Aorta (tissue), 5 donors: Measurements from ENCODE around the gene HRNR. TPM values are rescaled to one million over a fixed set of nuclear protein-coding genes. Genes with fewer than 3 reads are reported as not detected.

ENCODE experiments used
- ATAC-seq: fragments of 200-7000 bp; cut with Tn5 transposase; one replicate; pipeline ENCODE4 v1.9.1; 2022; ENCODE audit warnings: moderate library complexity; ENCODE audit not compliant: low FRiP score
- DNase-seq, 2 donors: peaks; one replicate each; pipeline ENCODE4 v3.0.0-alpha.2; 2020
- H3K27ac ChIP-seq, 2 donors: one replicate each; pipeline ENCODE4 v1.5.1; 2013; ENCODE audit warnings: low read length in 2 of 2, mild to moderate bottlenecking in 2 of 2, moderate library complexity in 2 of 2, control low read depth in 1 of 2, inconsistent platforms in 1 of 2, low read depth in 1 of 2
- H3K27me3 ChIP-seq, 2 donors: one replicate each; pipeline ENCODE4 v1.6.1; 2013; ENCODE audit warnings: control low read depth in 1 of 2, low read length in 1 of 2, mild to moderate bottlenecking in 1 of 2, moderate library complexity in 1 of 2; ENCODE audit not compliant: insufficient read depth in 2 of 2, control insufficient read depth in 1 of 2
- H3K36me3 ChIP-seq, 2 donors: one replicate each; pipeline ENCODE4 v1.6.1; 2013; ENCODE audit warnings: control low read depth in 1 of 2, low read length in 1 of 2, mild to moderate bottlenecking in 1 of 2; ENCODE audit not compliant: insufficient read depth in 2 of 2, control insufficient read depth in 1 of 2
- H3K4me1 ChIP-seq, 2 donors: one replicate each; pipeline ENCODE4 v1.6.1; 2013; ENCODE audit warnings: low read length in 2 of 2, control low read depth in 1 of 2, mild to moderate bottlenecking in 1 of 2, moderate library complexity in 1 of 2; ENCODE audit not compliant: insufficient read depth in 2 of 2, control insufficient read depth in 1 of 2
- H3K4me3 ChIP-seq, 2 donors: one replicate each; pipeline ENCODE4 v1.5.1; 2013; ENCODE audit warnings: low read length in 2 of 2, control low read depth in 1 of 2, mild to moderate bottlenecking in 1 of 2
- H3K9me3 ChIP-seq: one replicate; pipeline ENCODE4 v1.6.1; 2013; ENCODE audit warnings: mild to moderate bottlenecking, low read length; ENCODE audit not compliant: control insufficient read depth
- WGBS, 2 donors: extraction: QIAGEN DNeasy Blood & Tissue Kit; methylation state at CpG; one replicate each; pipeline ENCODE4 v1.1.7; 2013; 5-methylcytosine and 5-hydroxymethylcytosine counted together
- intact Hi-C, 2 donors: fragments of 100-400 bp; cut with DNase I; formaldehyde crosslinking; loops; one replicate each; pipeline versions ENCODE4 v1.14.2 to v1.15.0; 2022
- polyA plus RNA-seq, 2 donors: library from polyadenylated mRNA; stranded (reverse); fragments of 200-250 nt; gene quantifications; one replicate each; pipeline ENCODE4 v1.2.3, GENCODE V29; 2013
- total RNA-seq, 2 donors: library from RNA; stranded (reverse); fragmentation: NEBNext Ultra II Directional; extraction: Animal tissue kit (Norgen Biotek cat#: 25700); gene quantifications; one replicate each; pipeline ENCODE4 v1.2.1, GENCODE V29; 2021
- donor health status: healthy with polysubstance abuse.
- donor health status: Bipolar disorder and iron deficiency.
- donor health status: DM: no; HTN: no; CAD: no.
- donor health status: DM: no; HTN: no; CAD: no.
- donor health status: DM: yes; HTN: yes; CAD: no.

HRNR gene
- total and polyA plus RNA-seq, 4 donors, result not detected

- intact Hi-C loops, result loop anchor here in 1 of 2 donors (2.0 kb wide), 1 partner anchor 132 kb away; no protein-coding TSS in a partner anchor
- H3K4me1 ChIP-seq, result no peaks in the 10 kb centered on the region
- H3K4me3 ChIP-seq, result no peak overlapping the region
- no peaks in the 10 kb centered on the region for H3K36me3 ChIP-seq
- H3K27ac ChIP-seq, result no peak overlapping the region
- DNase-seq (peak in 1 of 2 donors; percentile 63), ATAC-seq (peak; percentile 73)
- 19 to 25% methylated on average over 2 of the region's 2 CpGs for WGBS, 2 donors
- no peaks in the 10 kb centered on the region for H3K9me3 ChIP-seq
- H3K27me3 ChIP-seq, result no peaks in the 10 kb centered on the region
Measured at GRCh38 chr1:152182944-152183361, 41.0 kb downstream of the HRNR start.

GRCh38 chr1:152182431-152182830, 41.6 kb downstream of the HRNR start:
- intact Hi-C loops, result loop anchor here in 1 of 2 donors (2.0 kb wide), 1 partner anchor 132 kb away; no protein-coding TSS in a partner anchor
- no peak overlapping the region for H3K4me3 ChIP-seq
- no peaks in the 10 kb centered on the region for H3K27me3 ChIP-seq
- no peak for DNase-seq
- no peak for ATAC-seq
- no peak overlapping the region for H3K27ac ChIP-seq
- H3K36me3 ChIP-seq, result no peaks in the 10 kb centered on the region
- H3K9me3 ChIP-seq, result no peaks in the 10 kb centered on the region
- WGBS, 2 donors, result 69 to 76% methylated on average over 2 of the region's 2 CpGs
- no peaks in the 10 kb centered on the region for H3K4me1 ChIP-seq

GRCh38 chr1:152179566-152179965, 44.4 kb downstream of the HRNR start:
- intact Hi-C loops, result no loop called here
- Histone ChIP-seq H3K27ac (no peak overlapping the region), H3K9me3 (no peaks in the 10 kb centered on the region), H3K36me3 (no peaks in the 10 kb centered on the region), H3K4me3 (no peak overlapping the region), H3K27me3 (no peaks in the 10 kb centered on the region), H3K4me1 (no peaks in the 10 kb centered on the region)
- no peak for DNase-seq
- 85 to 91% methylated on average over 1 of the region's 1 CpG for WGBS, 2 donors
- no peak for ATAC-seq

- WGBS, 2 donors, result 58 to 63% methylated on average over 5 of the region's 5 CpGs
- Histone ChIP-seq H3K27ac (no peak overlapping the region), H3K4me1 (no peaks in the 10 kb centered on the region), H3K4me3 (no peak overlapping the region), H3K27me3 (no peaks in the 10 kb centered on the region), H3K9me3 (no peaks in the 10 kb centered on the region), H3K36me3 (no peaks in the 10 kb centered on the region)
- no peak for DNase-seq
- ATAC-seq, result no peak
- intact Hi-C loops, result no loop called here
Measured at GRCh38 chr1:152170287-152170905, 53.6 kb downstream of the HRNR start.

- no peak for ATAC-seq
- Histone ChIP-seq H3K36me3 (no peaks in the 10 kb centered on the region), H3K27ac (no peak overlapping the region), H3K4me3 (no peak overlapping the region), H3K4me1 (no peaks in the 10 kb centered on the region), H3K27me3 (no peaks in the 10 kb centered on the region), H3K9me3 (no peaks in the 10 kb centered on the region)
- DNase-seq, result no peak
- 81 to 90% methylated on average over 4 of the region's 4 CpGs for WGBS, 2 donors
- intact Hi-C loops, result no loop called here
Measured at GRCh38 chr1:152169366-152170025, 54.5 kb downstream of the HRNR start.

- Histone ChIP-seq H3K27ac (no peak overlapping the region), H3K9me3 (no peaks in the 10 kb centered on the region), H3K4me3 (no peak overlapping the region), H3K27me3 (no peaks in the 10 kb centered on the region), H3K4me1 (no peaks in the 10 kb centered on the region), H3K36me3 (no peaks in the 10 kb centered on the region)
- no peak for ATAC-seq
- no peak for DNase-seq
- intact Hi-C loops, result no loop called here
- 26 to 28% methylated on average over 1 of the region's 1 CpG for WGBS, 2 donors
Measured at GRCh38 chr1:152168535-152168868, 55.5 kb downstream of the HRNR start.

GRCh38 chr1:152167835-152168534, 56.0 kb downstream of the HRNR start:
- no peak overlapping the region for H3K4me3 ChIP-seq
- H3K27ac ChIP-seq, result no peak overlapping the region
- no peaks in the 10 kb centered on the region for H3K4me1 ChIP-seq
- WGBS, 2 donors, result 72 to 80% methylated on average over 3 of the region's 3 CpGs
- H3K27me3 ChIP-seq, result no peaks in the 10 kb centered on the region
- H3K36me3 ChIP-seq, result no peaks in the 10 kb centered on the region
- DNase-seq (no peak), ATAC-seq (peak; percentile 57)
- intact Hi-C loops, result no loop called here
- no peaks in the 10 kb centered on the region for H3K9me3 ChIP-seq

GRCh38 chr1:152166966-152167365, 57.0 kb downstream of the HRNR start:
- WGBS, 2 donors, result 47 to 95% methylated on average over 1 of the region's 1 CpG
- Histone ChIP-seq H3K27ac (no peak overlapping the region), H3K36me3 (no peaks in the 10 kb centered on the region)

More at GRCh38 chr1:152166966-152167365, 57.0 kb downstream of the HRNR start:
- DNase-seq, result no peak
- intact Hi-C loops, result no loop called here
- Histone ChIP-seq H3K27me3 (no peaks in the 10 kb centered on the region), H3K4me3 (no peak overlapping the region), H3K4me1 (peaks cover 0 to 2% of the 10 kb centered on the region in 2 donors), H3K9me3 (no peaks in the 10 kb centered on the region)
- no peak for ATAC-seq
